ENCODE results near the gene ATP6V1F.
A peak's percentile ranks its signal among the peaks of the same experiment; 100 is the strongest.

Gene ATP6V1F

DNA sequence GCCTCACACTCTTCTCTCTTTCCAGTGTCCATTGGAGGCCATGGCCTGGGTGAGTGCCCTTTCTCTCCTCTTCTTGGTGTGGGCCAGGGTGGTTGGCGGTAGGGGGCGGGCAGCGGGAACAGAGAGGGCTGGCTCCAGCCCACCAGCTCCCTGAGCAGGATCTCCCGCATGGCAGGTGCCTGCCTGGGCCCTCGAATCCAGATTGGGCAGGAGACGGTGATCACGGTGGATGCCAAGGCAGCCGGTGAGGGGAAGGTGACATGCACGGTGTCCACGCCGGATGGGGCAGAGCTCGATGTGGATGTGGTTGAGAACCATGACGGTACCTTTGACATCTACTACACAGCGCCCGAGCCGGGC is 13.5 kb upstream of the ATP6V1F start:
- FAIRE-seq, result no peak

- FAIRE-seq, result no peak
Measured at GRCh38 chr7:128849804-128850490, 12.7 kb upstream of the ATP6V1F start.

- FAIRE-seq, result no peak
Measured at GRCh38 chr7:128852537-128853254, 10.0 kb upstream of the ATP6V1F start.

- FAIRE-seq, result no peak
Measured at GRCh38 chr7:128853799-128854198, 8.9 kb upstream of the ATP6V1F start.

DNA sequence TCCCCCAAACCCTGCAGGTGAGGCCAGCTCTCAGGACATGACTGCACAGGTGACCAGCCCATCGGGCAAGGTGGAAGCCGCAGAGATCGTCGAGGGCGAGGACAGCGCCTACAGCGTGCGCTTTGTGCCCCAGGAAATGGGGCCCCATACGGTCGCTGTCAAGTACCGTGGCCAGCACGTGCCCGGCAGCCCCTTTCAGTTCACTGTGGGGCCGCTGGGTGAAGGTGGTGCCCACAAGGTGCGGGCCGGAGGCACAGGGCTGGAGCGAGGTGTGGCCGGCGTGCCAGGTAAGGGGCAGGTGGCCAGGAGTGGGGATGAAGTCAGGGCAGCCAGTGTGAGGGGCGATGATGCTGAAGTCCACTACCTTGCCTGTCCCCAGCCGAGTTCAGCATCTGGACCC is 8.3 kb upstream of the ATP6V1F start:
- no peak for FAIRE-seq

GRCh38 chr7:128855559-128855958 is 7.1 kb upstream of the ATP6V1F start:
- peak; percentile 91 for FAIRE-seq

DNA sequence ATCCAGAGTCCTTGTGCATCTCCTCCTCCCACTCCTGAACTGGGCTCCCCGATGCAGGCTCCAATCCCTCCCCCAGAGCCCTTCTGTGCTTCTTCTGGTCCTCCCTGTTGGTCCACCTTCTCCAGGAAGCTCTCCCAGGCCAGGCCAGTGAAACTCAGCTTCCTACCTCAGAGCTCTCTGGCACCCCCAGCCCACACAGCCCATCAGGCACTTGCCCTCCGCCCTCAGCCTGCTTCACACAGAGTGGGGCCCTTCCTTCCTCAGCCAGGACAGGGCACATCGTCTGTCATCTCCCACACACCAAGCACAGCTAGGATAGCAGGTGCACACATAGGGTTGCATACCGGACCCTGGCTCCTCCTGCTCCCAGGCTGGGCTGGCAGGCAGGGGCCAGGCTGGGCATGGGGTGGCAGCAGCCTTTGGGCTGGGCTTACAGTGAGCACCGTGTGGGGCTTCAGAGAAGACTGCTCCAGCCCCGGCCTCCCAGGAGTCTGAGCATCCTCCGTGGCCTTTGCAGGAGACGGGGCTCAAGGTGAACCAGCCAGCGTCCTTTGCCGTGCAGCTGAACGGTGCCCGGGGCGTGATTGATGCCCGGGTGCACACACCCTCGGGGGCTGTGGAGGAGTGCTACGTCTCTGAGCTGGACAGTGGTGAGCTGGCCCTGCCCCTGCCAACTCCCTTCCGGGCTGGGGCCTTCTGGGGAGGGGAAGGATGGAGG is 6.5 kb upstream of the ATP6V1F start:
- no peak for FAIRE-seq

DNA sequence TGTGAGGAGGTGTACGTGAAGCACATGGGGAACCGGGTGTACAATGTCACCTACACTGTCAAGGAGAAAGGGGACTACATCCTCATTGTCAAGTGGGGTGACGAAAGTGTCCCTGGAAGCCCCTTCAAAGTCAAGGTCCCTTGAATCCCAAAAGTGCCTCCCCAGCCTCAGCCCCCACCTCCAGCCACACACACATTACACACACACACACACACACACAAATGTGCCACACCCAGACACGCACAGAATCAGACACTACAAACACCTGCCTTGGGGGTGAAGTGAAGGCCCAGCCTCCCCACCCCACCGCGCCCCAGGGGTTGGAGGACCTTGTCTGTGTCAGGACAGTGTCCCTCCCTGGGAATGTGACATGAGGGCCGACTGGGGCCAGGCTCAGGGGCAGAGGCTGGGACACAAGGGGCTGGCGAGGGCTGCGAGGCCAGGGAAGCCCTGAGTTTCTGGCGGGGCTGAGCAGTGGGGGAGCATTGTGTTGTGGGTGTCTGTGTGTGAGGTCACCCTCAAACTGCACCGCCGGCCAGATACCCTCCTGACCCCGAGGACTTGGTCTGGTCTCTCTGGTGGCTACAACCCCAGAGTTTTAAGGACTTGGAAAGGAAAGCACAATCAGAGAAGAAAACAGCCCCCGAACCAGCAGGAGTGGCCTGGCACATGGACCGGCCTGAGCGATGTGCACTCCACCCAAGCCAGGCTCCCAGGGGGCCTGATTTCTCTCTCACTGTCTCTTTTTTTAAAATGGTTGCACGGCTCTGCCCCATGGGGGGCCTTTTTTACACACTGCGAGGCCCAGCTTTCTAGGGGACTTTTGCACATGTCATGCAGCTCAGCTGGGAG is 4.0 kb upstream of the ATP6V1F start:
- FAIRE-seq, result no peak

DNA sequence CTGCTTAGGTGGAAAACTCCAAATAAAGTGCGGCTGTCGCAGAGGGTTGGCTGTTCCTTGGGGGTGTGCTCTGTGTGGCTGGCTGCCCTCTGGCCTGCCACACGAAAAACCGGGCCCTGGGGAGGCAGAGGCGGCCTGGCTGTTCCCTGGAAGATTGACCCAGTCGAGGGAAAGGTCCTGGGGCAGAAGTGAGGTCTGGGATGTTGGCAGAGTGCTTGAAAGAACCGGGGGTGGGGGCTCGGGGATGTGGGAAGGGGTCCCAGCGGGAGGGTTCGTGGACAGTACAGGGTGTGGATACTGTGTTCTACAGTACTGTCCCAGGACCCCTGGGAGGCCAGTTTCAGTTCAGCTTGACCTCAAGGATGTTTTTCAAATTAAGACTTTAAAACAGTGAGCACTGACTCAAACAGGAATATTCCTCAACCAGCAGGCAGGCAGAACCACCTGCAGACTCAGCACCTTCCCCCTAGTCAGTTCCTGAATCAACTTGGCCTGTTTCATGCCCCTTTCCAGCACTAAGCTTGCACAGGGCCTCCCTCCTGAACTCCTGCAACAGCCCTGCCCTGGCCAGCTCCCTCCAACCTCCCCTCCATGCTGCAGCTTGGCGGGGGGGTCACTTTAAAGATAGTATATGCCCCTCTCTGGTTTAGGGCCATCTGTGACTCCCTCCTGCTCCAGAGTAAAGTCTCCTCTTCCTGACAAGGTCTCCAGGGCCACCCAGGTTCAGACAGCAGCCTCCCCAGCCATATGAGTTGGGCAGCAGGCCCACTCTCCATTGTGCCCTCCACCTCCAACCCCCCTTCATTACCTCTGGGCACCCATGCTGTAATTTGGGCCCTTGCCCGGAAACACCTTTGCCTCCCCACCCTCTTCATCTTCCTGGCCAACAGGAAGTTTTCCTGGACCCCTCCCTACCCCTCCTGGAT is 3.2 kb upstream of the ATP6V1F start:
- FAIRE-seq, result no peak

- FAIRE-seq, result no peak
Measured at GRCh38 chr7:128860158-128861073, 2.2 kb upstream of the ATP6V1F start.

GRCh38 chr7:128861957-128862570 is 592 bp upstream of the ATP6V1F start:
- no peak for FAIRE-seq

DNA sequence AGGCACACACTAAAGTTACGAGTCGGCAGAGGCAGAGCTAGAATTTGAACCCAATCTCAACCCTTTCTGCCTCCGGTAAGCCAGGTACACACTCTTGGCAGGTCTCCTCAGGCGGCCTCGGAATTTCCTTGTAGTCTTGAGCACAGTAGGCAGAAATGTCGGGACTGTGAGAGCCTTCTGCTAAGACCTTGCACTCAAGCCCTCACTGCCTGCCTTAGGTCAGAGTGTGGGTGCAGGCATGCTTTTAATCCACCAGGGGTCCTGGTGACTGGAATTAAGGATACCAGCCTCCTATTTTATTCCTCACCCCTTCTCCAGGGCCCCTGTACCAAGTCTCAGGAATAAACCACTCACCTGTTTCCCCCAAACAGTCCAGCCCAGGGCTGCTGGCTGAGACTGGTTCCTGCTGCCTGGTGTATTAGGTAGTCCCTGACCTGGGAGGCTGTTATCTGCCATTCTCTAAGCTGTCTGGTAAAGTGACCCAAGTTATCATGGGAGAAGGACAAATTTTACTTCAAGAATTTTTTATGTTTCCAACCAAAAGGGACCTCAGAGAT is 855 bp downstream of the ATP6V1F start:
- FAIRE-seq, result no peak

GRCh38 chr7:128865303-128865702 is 2.6 kb downstream of the ATP6V1F start:
- FAIRE-seq, result no peak

DNA sequence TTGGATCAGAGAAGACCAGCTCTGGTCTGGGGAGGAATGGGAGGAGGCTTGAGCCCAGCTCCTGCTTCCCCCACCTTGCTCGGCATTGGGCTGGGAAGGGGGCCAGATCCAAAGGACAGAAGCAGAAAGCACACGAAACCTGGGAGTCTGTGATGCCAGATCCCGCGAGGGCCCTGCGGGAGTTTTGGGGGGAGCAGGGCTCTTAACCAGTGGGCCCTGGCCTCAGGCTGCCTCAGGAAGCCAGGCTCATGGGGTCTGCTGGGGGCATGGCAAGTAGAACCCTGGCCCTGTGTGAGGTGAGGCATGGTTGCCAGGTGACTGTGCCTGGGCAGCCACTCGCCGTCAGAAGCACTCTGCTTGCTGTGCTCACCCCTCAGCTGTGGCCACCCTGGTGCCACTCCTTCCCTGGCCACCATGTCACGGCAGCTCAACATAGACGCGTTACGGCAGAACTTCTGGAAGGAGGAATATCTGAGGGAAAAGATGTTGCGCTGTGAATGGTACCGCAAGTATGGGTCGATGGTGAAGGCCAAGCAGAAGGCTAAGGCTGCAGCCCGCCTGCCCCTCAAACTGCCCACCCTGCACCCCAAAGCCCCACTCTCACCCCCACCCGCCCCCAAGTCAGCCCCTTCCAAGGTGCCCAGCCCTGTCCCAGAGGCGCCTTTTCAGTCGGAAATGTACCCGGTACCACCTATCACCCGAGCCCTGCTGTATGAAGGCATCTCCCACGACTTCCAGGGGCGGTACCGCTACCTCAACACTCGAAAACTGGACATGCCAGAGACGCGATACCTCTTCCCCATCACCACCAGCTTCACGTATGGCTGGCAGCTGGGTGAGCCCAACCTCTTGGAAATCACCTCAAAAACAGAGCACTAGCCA is 3.6 kb downstream of the ATP6V1F start:
- FAIRE-seq, result no peak

DNA sequence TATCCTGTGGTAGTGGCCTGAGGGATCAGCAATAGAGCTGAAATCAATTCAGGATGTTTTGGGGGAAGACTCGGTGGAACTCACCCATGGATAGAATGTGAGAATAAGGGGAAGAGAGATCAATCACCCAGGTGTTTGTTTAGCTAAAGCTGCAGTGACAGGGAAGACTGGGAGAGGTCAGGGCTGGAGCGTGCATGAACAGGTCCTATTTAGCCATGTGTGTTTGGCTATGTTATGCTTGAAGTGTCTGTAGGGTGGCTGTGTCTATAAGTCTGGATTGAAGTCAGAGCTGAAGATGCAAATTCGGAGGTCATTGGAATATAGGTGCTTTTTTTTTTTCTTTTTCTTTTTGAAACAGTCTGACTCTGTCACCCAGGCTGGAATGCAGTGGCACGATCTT is 4.6 kb downstream of the ATP6V1F start:
- FAIRE-seq, result no peak

DNA sequence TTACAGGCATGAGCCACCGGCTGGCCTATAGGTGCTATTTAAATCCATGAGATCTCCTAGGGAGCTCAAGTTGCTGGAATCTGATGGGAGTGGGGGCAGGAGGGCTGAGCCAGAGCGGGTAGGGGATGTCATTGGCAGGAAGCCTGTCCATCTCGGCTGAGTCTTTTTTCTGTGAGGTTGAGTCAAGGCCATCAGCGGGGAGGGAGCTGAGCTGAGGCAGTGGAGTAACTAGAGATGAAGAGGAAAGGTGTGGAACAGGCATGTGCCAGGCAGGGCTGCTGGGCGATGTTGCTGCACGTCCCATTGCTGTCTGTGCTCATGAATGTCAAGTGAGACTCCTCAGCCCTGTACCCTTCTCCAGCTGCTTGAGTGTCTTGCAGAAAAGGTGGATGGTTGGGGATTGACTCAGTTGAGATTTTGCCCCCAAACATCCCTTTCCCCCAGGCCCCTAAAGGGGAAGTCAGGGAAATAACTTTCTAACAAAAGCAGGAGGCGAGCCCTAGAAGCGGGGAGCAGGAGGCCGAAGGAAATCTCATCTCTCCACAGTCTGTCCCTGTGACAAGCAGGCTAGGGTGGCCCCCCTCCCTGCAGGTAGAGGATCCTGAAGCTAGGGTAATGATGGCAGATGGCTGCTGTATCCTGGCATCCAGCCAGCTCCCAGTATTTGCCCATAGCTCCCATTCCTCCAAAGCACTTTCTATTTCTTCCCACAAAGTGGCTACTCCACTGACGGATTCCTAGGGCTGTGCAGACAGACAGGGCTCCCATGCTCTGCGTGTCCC is 5.4 kb downstream of the ATP6V1F start:
- FAIRE-seq, result no peak

- FAIRE-seq, result no peak
Measured at GRCh38 chr7:128868624-128869137, 6.0 kb downstream of the ATP6V1F start.
